WTC11 (cell line): ENCODE measurements around the gene PCDHA5.
"Not testable (repeated sequence)": the region's sequence is repeated elsewhere in the genome, so short reads cannot be mapped to it uniquely, and the experiment has no call there.

Experiments
- ATF1 ChIP-seq: sonication (generic); formaldehyde crosslinking; IDR thresholded peaks from 2 replicates; pipeline ENCODE4 v1.8.1; 2023; ENCODE audit warnings: mild to moderate bottlenecking, moderate library complexity, missing genetic modification reagents
- CREM ChIP-seq: sonication (generic); formaldehyde crosslinking; IDR thresholded peaks from 2 replicates; pipeline ENCODE4 v1.8.1; 2022; ENCODE audit warnings: mild to moderate bottlenecking, missing genetic modification reagents, moderate library complexity
- CTCF ChIP-seq: fragments of 200-600 bp; IDR thresholded peaks from 2 replicates; pipeline ENCODE4 v1.8.0; 2022; ENCODE audit warnings: antibody characterized with exemption
- NR1H2 ChIP-seq: sonication (generic); formaldehyde crosslinking; IDR thresholded peaks from 2 replicates; pipeline ENCODE4 v1.9.0; 2021; ENCODE audit warnings: mild to moderate bottlenecking, moderate library complexity, missing genetic modification reagents
- STAT6 ChIP-seq: sonication (generic); formaldehyde crosslinking; conservative IDR thresholded peaks from 2 replicates; pipeline ENCODE4 v1.8.1; 2023; ENCODE audit warnings: mild to moderate bottlenecking, low read depth, missing genetic modification reagents, moderate library complexity
- TEAD1 ChIP-seq: sonication (generic); formaldehyde crosslinking; IDR thresholded peaks from 2 replicates; pipeline ENCODE4 v1.8.0; 2022; ENCODE audit warnings: mild to moderate bottlenecking, missing genetic modification reagents
- USF2 ChIP-seq: sonication (generic); formaldehyde crosslinking; IDR thresholded peaks from 2 replicates; pipeline ENCODE4 v1.8.1; 2023; ENCODE audit warnings: mild to moderate bottlenecking, missing genetic modification reagents, moderate library complexity
- ZBTB43 ChIP-seq: sonication (generic); formaldehyde crosslinking; IDR thresholded peaks from 2 replicates; pipeline ENCODE4 v1.8.1; 2023; ENCODE audit warnings: mild to moderate bottlenecking, missing genetic modification reagents
- ZNF232 ChIP-seq: sonication (generic); formaldehyde crosslinking; IDR thresholded peaks from 2 replicates; pipeline ENCODE4 v1.8.0; 2022; ENCODE audit warnings: mild to moderate bottlenecking, missing genetic modification reagents

- TF ChIP-seq CTCF; STAT6 (CRISPR knock-in tag); NR1H2; ZNF232 (CRISPR knock-in tag); ZBTB43 (CRISPR knock-in tag); TEAD1 (CRISPR knock-in tag); CREM; USF2; ATF1 (CRISPR knock-in tag): not testable (repeated sequence)
Observed at GRCh38 chr5:140802381-140802780, 19.0 kb upstream of the PCDHA5 start.
